T-helper 1 cell treated with Interleukin-12 subunit alpha and Interleukin-12 subunit beta and Interleukin-4 antibody, amounts not matched to agents 30 ng/mL and 1 ng/mL, for 36 hours (primary cell): ENCODE data around the gene OR10G8. TPM values are rescaled to one million over a fixed set of nuclear protein-coding genes. Genes with fewer than 3 reads are reported as not detected.
"Not testable (repeated sequence)": the region's sequence is repeated elsewhere in the genome, so short reads cannot be mapped to it uniquely, and the experiment has no call there.

Experiments used
- intact Hi-C: fragments of 100-400 bp; cut with micrococcal nuclease; formaldehyde crosslinking; loops from one replicate; pipeline ENCODE4 v1.15.1; 2024
- total RNA-seq: library from RNA; stranded (reverse); gene quantifications from 2 replicates; pipeline ENCODE4 v1.2.3, GENCODE V29; 2022

The OR10G8 gene
- total RNA-seq: not detected in 2 replicates

- intact Hi-C loops: no loop called here
Observed at GRCh38 chr11:124026498-124026897, at the start of gene OR10G8. Gene OR10G8 (plus strand): TSS chr11:124026798. CDS start chr11:124029623, 2,825 bp downstream.

GRCh38 chr11:123977731-123978347, 48.8 kb upstream of the OR10G8 start, which contains the start of gene OR10S1:
Gene OR10S1 (minus strand): TSS chr11:123977781. CDS start chr11:123977664, 117 bp downstream.
- intact Hi-C loops: no loop called here

GRCh38 chr11:123979311-123979710, 47.3 kb upstream of the OR10G8 start:
- intact Hi-C loops: no loop called here

GRCh38 chr11:123995119-123995518, 31.5 kb upstream of the OR10G8 start, which contains the start of gene OR10G6:
Gene OR10G6 (minus strand): TSS chr11:123995161. CDS start chr11:123995161, 0 bp downstream.
- intact Hi-C loops: no loop called here

GRCh38 chr11:124012697-124013096, 13.9 kb upstream of the OR10G8 start, which contains the start of gene OR10G4:
Gene OR10G4 (plus strand): TSS chr11:124012997. CDS start chr11:124015575, 2,578 bp downstream.
- intact Hi-C loops: no loop called here

- intact Hi-C loops: not testable (repeated sequence)
Observed at GRCh38 chr11:124015837-124016236, 10.8 kb upstream of the OR10G8 start.

- intact Hi-C loops: no loop called here
Observed at GRCh38 chr11:124036666-124037065, 10.1 kb downstream of the OR10G8 start.

- intact Hi-C loops: no loop called here
Observed at GRCh38 chr11:124039557-124039956, 13.0 kb downstream of the OR10G8 start.

- intact Hi-C loops: no loop called here
Observed at GRCh38 chr11:124041254-124041653, 14.7 kb downstream of the OR10G8 start, which contains the start of gene OR10G7. Gene OR10G7 (minus strand): TSS chr11:124041325. CDS start chr11:124039001, 2,324 bp downstream.

GRCh38 chr11:124043420-124043819, 16.8 kb downstream of the OR10G8 start:
- intact Hi-C loops: no loop called here

- intact Hi-C loops: no loop called here
Observed at GRCh38 chr11:124050748-124051147, 24.1 kb downstream of the OR10G8 start.

GRCh38 chr11:124052966-124053365, 26.4 kb downstream of the OR10G8 start:
- intact Hi-C loops: no loop called here

- intact Hi-C loops: no loop called here
Observed at GRCh38 chr11:124068601-124069110, 42.1 kb downstream of the OR10G8 start.

- intact Hi-C loops: loop anchor here (2.0 to 5.0 kb wide), 3 partner anchors 208 to 427 kb away; no protein-coding TSS in a partner anchor
Observed at GRCh38 chr11:124069429-124070401, 43.1 kb downstream of the OR10G8 start.

- intact Hi-C loops: loop anchor here (1.0 to 5.0 kb wide), 6 partner anchors 44 to 515 kb away; partner anchors contain the start of gene VWA5A
Observed at GRCh38 chr11:124070915-124071622, 44.5 kb downstream of the OR10G8 start.

GRCh38 chr11:124071623-124071948, 45.0 kb downstream of the OR10G8 start:
- intact Hi-C loops: loop anchor here (1.0 to 5.0 kb wide), 6 partner anchors 44 to 515 kb away; partner anchors contain the start of gene VWA5A

GRCh38 chr11:124072147-124072546, 45.5 kb downstream of the OR10G8 start:
- intact Hi-C loops: loop anchor here (5.0 kb wide), 2 partner anchors 205 to 430 kb away; no protein-coding TSS in a partner anchor

GRCh38 chr11:124074554-124074953, 48.0 kb downstream of the OR10G8 start:
- intact Hi-C loops: loop anchor here (5.0 kb wide), 2 partner anchors 203 to 432 kb away; no protein-coding TSS in a partner anchor

GRCh38 chr11:124075492-124075840, 48.9 kb downstream of the OR10G8 start:
- intact Hi-C loops: no loop called here

GRCh38 chr11:124075841-124076651, 49.4 kb downstream of the OR10G8 start:
- intact Hi-C loops: no loop called here
